ENCODE measurements around the gene TEX51.
A peak's percentile ranks its signal among the peaks of the same experiment; 100 is the strongest.

TEX51 gene

GRCh38 chr2:126879348-126880298, 19.1 kb upstream of the TEX51 start:
- no peak for DNase-seq

GRCh38 chr2:126880324-126880723, 18.4 kb upstream of the TEX51 start:
- no peak for DNase-seq

GRCh38 chr2:126880817-126881216, 17.9 kb upstream of the TEX51 start:
- no peak for DNase-seq

GRCh38 chr2:126881591-126881990, 17.1 kb upstream of the TEX51 start:
- no peak for DNase-seq

- DNase-seq = no peak
Observed at GRCh38 chr2:126882181-126882580, 16.5 kb upstream of the TEX51 start.

GRCh38 chr2:126882736-126883665, 15.7 kb upstream of the TEX51 start:
- DNase-seq = no peak

GRCh38 chr2:126883666-126884040, 15.0 kb upstream of the TEX51 start:
- no peak for DNase-seq

GRCh38 chr2:126884861-126885750, 13.6 kb upstream of the TEX51 start:
- no peak for DNase-seq

GRCh38 chr2:126885751-126886210, 12.9 kb upstream of the TEX51 start:
- DNase-seq = no peak

GRCh38 chr2:126886211-126886915, 12.3 kb upstream of the TEX51 start:
- DNase-seq = peak; percentile 72

- DNase-seq = no peak
Observed at GRCh38 chr2:126886916-126887280, 11.8 kb upstream of the TEX51 start.

GRCh38 chr2:126887506-126887905, 11.2 kb upstream of the TEX51 start:
- no peak for DNase-seq

GRCh38 chr2:126888046-126888445, 10.6 kb upstream of the TEX51 start:
- no peak for DNase-seq

GRCh38 chr2:126889071-126889470, 9.6 kb upstream of the TEX51 start:
- DNase-seq = no peak

GRCh38 chr2:126889496-126890135, 9.1 kb upstream of the TEX51 start:
- no peak for DNase-seq

GRCh38 chr2:126890136-126890510, 8.6 kb upstream of the TEX51 start:
- no peak for DNase-seq

- no peak for DNase-seq
Observed at GRCh38 chr2:126890551-126891450, 7.9 kb upstream of the TEX51 start.

- DNase-seq = no peak
Observed at GRCh38 chr2:126891681-126892500, 6.8 kb upstream of the TEX51 start.

- no peak for DNase-seq
Observed at GRCh38 chr2:126893153-126893552, 5.5 kb upstream of the TEX51 start.

Measured in activated effector memory CD4-positive, alpha-beta T cell treated with anti-CD3 and anti-CD28 coated beads, Interleukin-2, amount 50 U/mL, for 16 hours (primary cell).